Spleen (tissue), 11 donors: ENCODE data around the gene RNF187. TPM values are rescaled to one million over a fixed set of nuclear protein-coding genes. Genes with fewer than 3 reads are reported as not detected.

ENCODE experiments used
- DNase-seq: peaks from one replicate; pipeline ENCODE4 v3.0.0-alpha.2; 2020
- H3K27ac ChIP-seq, 8 donors: fragments of 200-600 bp; sonication (generic) in 7 of 8; 1 replicate in 4 of 8; 2 replicates in 4 of 8; pipeline versions ENCODE4 v1.5.0 to v1.8.0; 2016 to 2021; ENCODE audit warnings: inconsistent platforms in 4 of 8, mild to moderate bottlenecking in 4 of 8, moderate library complexity in 1 of 8
- H3K27me3 ChIP-seq, 7 donors: fragments of 200-600 bp; sonication (generic) in 6 of 7; replicated peaks in 1 of 7; 1 replicate in 4 of 7; 2 replicates in 3 of 7; pipeline versions ENCODE4 v1.5.0 to v1.8.0; 2016 to 2021; ENCODE audit warnings: inconsistent platforms in 3 of 7, mild to moderate bottlenecking in 1 of 7
- H3K36me3 ChIP-seq, 6 donors: fragments of 200-600 bp; sonication (generic) in 5 of 6; 1 replicate in 4 of 6; 2 replicates in 2 of 6; pipeline versions ENCODE4 v1.5.0 to v1.8.0; 2016 to 2021; ENCODE audit warnings: inconsistent platforms in 2 of 6
- H3K4me1 ChIP-seq, 6 donors: fragments of 200-600 bp; sonication (generic) in 5 of 6; 1 replicate in 3 of 6; 2 replicates in 3 of 6; pipeline versions ENCODE4 v1.5.0 to v1.8.0; 2016 to 2021; ENCODE audit warnings: inconsistent platforms in 3 of 6
- H3K4me3 ChIP-seq, 8 donors: fragments of 200-600 bp; sonication (generic) in 7 of 8; 1 replicate in 4 of 8; 2 replicates in 4 of 8; pipeline versions ENCODE4 v1.5.0 to v1.8.0; 2016 to 2021; ENCODE audit warnings: inconsistent platforms in 4 of 8, mild to moderate bottlenecking in 4 of 8, moderate library complexity in 2 of 8
- H3K9me3 ChIP-seq, 8 donors: fragments of 200-600 bp; sonication (generic) in 7 of 8; 1 replicate in 4 of 8; 2 replicates in 4 of 8; pipeline versions ENCODE4 v1.5.0 to v1.8.0; 2016 to 2021; ENCODE audit warnings: inconsistent platforms in 4 of 8
- POLR2A ChIP-seq, 3 donors: fragments of 450-650 bp; IDR thresholded peaks; one replicate each; pipeline ENCODE4 v1.5.1; 2017; ENCODE audit warnings: antibody characterized with exemption in 3 of 3, mild to moderate bottlenecking in 1 of 3
- POLR2AphosphoS5 ChIP-seq, 3 donors: sonication (generic); formaldehyde crosslinking; IDR thresholded peaks; one replicate each; pipeline ENCODE4 v1.5.1; 2017; ENCODE audit warnings: antibody characterized with exemption in 3 of 3
- WGBS, 5 donors: extraction: QIAGEN DNeasy Blood & Tissue Kit in 3 of 5; methylation state at CpG; one replicate each; pipeline versions ENCODE4 v1.1.5 to v1.1.7; 2013 to 2018; 5-methylcytosine and 5-hydroxymethylcytosine counted together
- intact Hi-C: fragments of 100-400 bp; cut with DNase I; formaldehyde crosslinking; loops from one replicate; pipeline ENCODE4 v1.15.0; 2023; ENCODE audit warnings: low total_unique reads
- polyA plus RNA-seq, 3 donors: library from polyadenylated mRNA; stranded (reverse); fragments of 200-250 nt; gene quantifications; one replicate each; pipeline ENCODE4 v1.2.1, GENCODE V29; 2013
- total RNA-seq, 7 donors: library from RNA; depleted of rRNA in 3 of 7; stranded (reverse); fragments of >200 nt in 3 of 7; fragmentation: NEBNext Ultra II Directional in 4 of 7; extraction: Animal tissue kit (Norgen Biotek cat#: 25700) in 4 of 7; gene quantifications; one replicate each; pipeline versions ENCODE4 v1.1.0 to v1.2.1, GENCODE V29; 2016 to 2021
- TF ChIP-seq, protein P1 (sequence below), 11 experiments: fragments of 200-600 bp in 7 of 11; fragments of 450-650 bp in 4 of 11; sonication (generic) in 4 of 11; IDR thresholded peaks in 8 of 11; conservative IDR thresholded peaks in 3 of 11; 1 replicate in 7 of 11; 2 replicates in 4 of 11; pipeline versions ENCODE4 v1.4.0 to v1.8.0; 2016 to 2021; ENCODE audit warnings: antibody characterized with exemption in 11 of 11, inconsistent platforms in 4 of 11, mild to moderate bottlenecking in 1 of 11
- donor health status: healthy with polysubstance abuse.
- donor health status: DM: no; HTN: no; CAD: no; lungs with moderate emphysema.
- donor health status: DM: no; HTN: no; CAD: no.
- donor health status: Bipolar disorder and iron deficiency.
- donor health status: healthy.
- donor health status: DM: no; HTN: no; CAD: no.
- donor health status: DM: yes; HTN: yes; CAD: no.

The RNF187 gene
- total and polyA plus RNA-seq, 10 donors = 21.4 to 118 (median 60.4) TPM

DNA sequence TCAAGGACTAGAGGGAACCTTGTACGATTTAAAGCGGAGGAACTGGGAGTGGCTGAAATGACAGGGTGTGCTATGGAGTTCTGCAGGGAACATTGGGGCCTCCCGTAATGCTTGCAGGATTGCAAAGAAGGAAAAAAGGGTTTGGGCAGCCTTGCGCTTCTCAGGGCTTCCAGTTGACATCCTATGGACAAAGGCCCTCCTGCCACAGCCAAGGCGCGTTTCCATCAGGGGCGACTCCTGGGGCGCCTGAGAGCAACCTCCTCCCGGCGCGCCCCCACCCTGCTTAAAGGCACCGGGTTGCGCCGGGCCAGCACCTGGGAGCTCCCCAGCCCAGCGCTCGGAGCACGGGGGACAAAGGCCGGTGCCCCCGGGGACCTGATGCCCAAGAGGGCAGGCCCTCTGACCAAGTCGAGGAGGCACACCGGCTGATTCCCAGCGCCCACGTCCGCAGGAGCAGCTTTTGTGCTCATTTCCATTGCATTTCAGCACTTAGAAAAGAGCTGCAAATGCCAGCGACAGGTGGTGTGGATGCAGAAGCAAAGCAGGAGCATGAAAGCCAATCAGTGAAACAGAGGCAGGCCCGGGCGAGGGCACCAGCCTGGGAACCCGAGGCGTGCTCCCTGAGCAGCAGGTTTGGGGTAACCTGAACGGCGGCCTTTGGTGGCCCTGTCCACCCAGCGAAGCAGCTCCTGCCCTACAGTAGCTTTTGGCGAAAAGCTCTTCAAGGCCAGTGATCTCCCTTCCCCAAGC, 17.6 kb upstream of the RNF187 start:
- intact Hi-C loops = no loop called here
- peaks cover 4 to 76% (median 45%) of the 10 kb centered on the region in 7 donors for H3K27me3 ChIP-seq
- no peaks in the 10 kb centered on the region for H3K9me3 ChIP-seq
- 22 to 31% (median 28%) methylated on average over 23 to 33 of the region's 33 CpGs for WGBS, 5 donors
- no peak overlapping the region for H3K27ac ChIP-seq
- no peak overlapping the region for H3K4me3 ChIP-seq
- peak; percentile 70 for DNase-seq
- no peak for TF ChIP-seq POLR2AphosphoS5 (IDR thresholded peaks at IDR 0.05)
- no peak for TF ChIP-seq POLR2A (IDR thresholded peaks at IDR 0.05)
- no peaks in the 10 kb centered on the region for H3K36me3 ChIP-seq
- H3K4me1 ChIP-seq = peaks cover 0 to 31% (median 10%) of the 10 kb centered on the region in 6 donors

DNA sequence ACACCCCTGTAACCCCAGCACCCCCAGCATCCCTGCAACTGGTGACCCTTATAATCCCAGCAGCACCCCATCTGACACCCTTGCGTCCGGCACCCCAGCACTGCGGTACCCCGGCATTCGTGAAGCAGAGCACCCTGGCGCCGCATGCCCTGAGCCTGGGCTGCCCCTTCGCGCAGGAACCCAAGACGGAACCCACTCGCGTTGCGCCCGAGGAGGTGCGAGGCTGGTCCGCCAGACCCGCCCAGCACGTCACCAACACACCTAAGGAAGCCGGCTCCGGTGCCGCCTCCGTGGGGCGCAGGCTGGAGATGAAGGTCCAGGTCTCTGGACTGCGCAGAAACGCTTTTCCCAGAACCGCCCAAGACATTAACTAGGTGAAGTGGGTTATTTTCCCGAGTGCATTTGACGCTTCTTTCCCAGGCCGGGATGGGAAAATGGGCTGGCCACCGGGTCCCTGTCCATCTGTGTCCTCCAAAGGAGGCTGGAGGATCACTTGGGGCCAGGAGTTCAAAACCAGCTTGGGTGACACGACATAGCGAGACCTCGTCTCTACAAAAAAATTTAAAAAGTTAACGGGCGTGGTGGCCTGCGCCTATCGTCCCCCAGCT, 15.9 kb upstream of the RNF187 start:
- WGBS, 5 donors = 59 to 76% (median 69%) methylated on average over 31 to 37 of the region's 37 CpGs

DNA sequence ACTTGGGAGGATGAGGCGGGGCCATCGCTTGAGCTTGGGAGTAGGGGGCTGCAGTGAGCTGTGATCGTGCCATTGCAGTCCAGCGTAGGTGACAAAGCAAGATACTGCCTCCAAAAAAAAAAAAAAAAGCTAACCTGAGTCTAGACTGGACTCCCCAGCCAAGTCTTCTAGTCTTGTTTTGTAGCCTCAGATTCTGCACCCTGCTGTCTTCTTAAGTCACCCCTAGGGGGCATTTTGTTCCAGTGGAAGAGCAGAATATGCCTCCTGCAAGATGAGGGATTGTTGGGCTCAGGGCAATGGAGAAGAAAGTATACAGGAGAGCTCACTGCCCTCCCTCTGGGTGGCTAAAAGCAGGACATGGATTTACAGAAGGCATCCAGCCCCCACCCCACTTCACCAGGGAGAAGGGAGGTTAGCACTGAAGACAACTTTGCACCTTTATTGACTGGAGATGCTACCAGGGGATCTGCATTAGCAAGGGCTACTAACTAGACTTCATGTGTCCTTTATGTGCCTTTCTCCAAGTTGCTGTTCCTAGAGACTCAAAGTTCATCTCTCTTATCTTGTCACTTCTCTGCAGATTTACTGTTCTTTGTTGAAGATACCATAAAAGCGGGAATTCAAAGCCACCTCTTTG, 15.3 kb upstream of the RNF187 start:
- peaks cover 0 to 17% (median 0%) of the 10 kb centered on the region in 6 donors for H3K4me1 ChIP-seq
- no peak overlapping the region for H3K4me3 ChIP-seq
- TF ChIP-seq POLR2AphosphoS5 (IDR thresholded peaks at IDR 0.05) = no peak
- no peak for TF ChIP-seq POLR2A (IDR thresholded peaks at IDR 0.05)
- TF ChIP-seq, protein P1, sequence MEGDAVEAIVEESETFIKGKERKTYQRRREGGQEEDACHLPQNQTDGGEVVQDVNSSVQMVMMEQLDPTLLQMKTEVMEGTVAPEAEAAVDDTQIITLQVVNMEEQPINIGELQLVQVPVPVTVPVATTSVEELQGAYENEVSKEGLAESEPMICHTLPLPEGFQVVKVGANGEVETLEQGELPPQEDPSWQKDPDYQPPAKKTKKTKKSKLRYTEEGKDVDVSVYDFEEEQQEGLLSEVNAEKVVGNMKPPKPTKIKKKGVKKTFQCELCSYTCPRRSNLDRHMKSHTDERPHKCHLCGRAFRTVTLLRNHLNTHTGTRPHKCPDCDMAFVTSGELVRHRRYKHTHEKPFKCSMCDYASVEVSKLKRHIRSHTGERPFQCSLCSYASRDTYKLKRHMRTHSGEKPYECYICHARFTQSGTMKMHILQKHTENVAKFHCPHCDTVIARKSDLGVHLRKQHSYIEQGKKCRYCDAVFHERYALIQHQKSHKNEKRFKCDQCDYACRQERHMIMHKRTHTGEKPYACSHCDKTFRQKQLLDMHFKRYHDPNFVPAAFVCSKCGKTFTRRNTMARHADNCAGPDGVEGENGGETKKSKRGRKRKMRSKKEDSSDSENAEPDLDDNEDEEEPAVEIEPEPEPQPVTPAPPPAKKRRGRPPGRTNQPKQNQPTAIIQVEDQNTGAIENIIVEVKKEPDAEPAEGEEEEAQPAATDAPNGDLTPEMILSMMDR (IDR thresholded peaks at IDR 0.05 in 8 of 11, conservative IDR thresholded peaks at IDR 0.05 in 3 of 11) = peak in 10 of 11 experiments; percentile 10 to 64 (median 49)
- peaks cover 4 to 53% (median 36%) of the 10 kb centered on the region in 7 donors for H3K27me3 ChIP-seq
- intact Hi-C loops = no loop called here
- 58 to 75% (median 69%) methylated on average over 5 of the region's 5 CpGs for WGBS, 5 donors
- peak overlapping the region in 1 of 8 donors; percentile 16 for H3K27ac ChIP-seq
- DNase-seq = no peak
- no peaks in the 10 kb centered on the region for H3K36me3 ChIP-seq
- no peaks in the 10 kb centered on the region for H3K9me3 ChIP-seq

More for the DNA sequence above, 15.9 kb upstream of the RNF187 start:
- no peak overlapping the region for H3K27ac ChIP-seq
- H3K4me1 ChIP-seq = peaks cover 0 to 17% (median 0%) of the 10 kb centered on the region in 6 donors
- no peak overlapping the region for H3K4me3 ChIP-seq
- TF ChIP-seq POLR2A (IDR thresholded peaks at IDR 0.05) = no peak
- no peak for TF ChIP-seq POLR2AphosphoS5 (IDR thresholded peaks at IDR 0.05)
- TF ChIP-seq, protein P1 (IDR thresholded peaks at IDR 0.05 in 8 of 11, conservative IDR thresholded peaks at IDR 0.05 in 3 of 11) = no peak
- DNase-seq = peak; percentile 74
- intact Hi-C loops = no loop called here
- H3K27me3 ChIP-seq = peaks cover 4 to 59% (median 38%) of the 10 kb centered on the region in 7 donors
- no peaks in the 10 kb centered on the region for H3K9me3 ChIP-seq
- H3K36me3 ChIP-seq = no peaks in the 10 kb centered on the region

DNA sequence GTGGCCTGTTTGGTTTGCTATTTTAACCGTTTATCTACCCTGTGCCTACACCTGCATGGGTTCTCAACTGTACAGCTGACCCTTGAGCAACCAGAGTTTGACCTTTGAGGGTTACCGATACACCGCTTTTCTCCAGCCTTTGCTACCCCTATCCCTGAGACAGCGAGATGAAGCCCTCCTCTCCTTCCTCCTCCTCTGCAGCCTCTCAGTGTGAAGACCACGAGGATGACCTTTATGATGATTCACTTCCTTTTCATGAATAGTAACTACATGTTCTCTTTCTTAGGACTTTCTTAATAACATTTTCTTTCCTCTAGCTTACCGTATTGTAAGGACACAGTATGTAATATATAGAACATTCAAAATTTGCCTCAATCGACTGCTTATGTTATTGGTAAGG, 14.5 kb upstream of the RNF187 start:
- peak overlapping the region in 2 of 8 donors; percentile 16 to 22 for H3K27ac ChIP-seq
- peaks cover 0 to 17% (median 0%) of the 10 kb centered on the region in 6 donors for H3K4me1 ChIP-seq
- H3K27me3 ChIP-seq = peaks cover 4 to 45% (median 28%) of the 10 kb centered on the region in 7 donors
- WGBS, 5 donors = 39 to 54% (median 49%) methylated on average over 7 of the region's 7 CpGs
- TF ChIP-seq POLR2AphosphoS5 (IDR thresholded peaks at IDR 0.05) (no peak), POLR2A (IDR thresholded peaks at IDR 0.05) (no peak)
- TF ChIP-seq, protein P1 (IDR thresholded peaks at IDR 0.05 in 8 of 11, conservative IDR thresholded peaks at IDR 0.05 in 3 of 11) = no peak
- no peak for DNase-seq
- H3K4me3 ChIP-seq = no peak overlapping the region
- H3K36me3 ChIP-seq = no peaks in the 10 kb centered on the region
- no peaks in the 10 kb centered on the region for H3K9me3 ChIP-seq
- intact Hi-C loops = no loop called here
